Gastroesophageal sphincter (tissue), 3 donors: ENCODE measurements around the gene KIF17.

Source experiments
- EP300 ChIP-seq: sonication (generic); formaldehyde crosslinking; IDR thresholded peaks from one replicate; pipeline ENCODE4 v1.6.1; 2017; ENCODE audit warnings: antibody characterized with exemption, mild to moderate bottlenecking
- POLR2A ChIP-seq, 2 donors: fragments of 450-650 bp; IDR thresholded peaks; one replicate each; pipeline ENCODE4 v1.6.1; 2017; ENCODE audit warnings: antibody characterized with exemption in 2 of 2, mild to moderate bottlenecking in 2 of 2, moderate library complexity in 1 of 2
- POLR2AphosphoS5 ChIP-seq: sonication (generic); formaldehyde crosslinking; IDR thresholded peaks from one replicate; pipeline ENCODE4 v1.6.1; 2017; ENCODE audit warnings: antibody characterized with exemption
- TF ChIP-seq, protein P1 (sequence below), 4 experiments: fragments of 200-600 bp in 2 of 4; fragments of 450-650 bp in 2 of 4; sonication (generic) in 1 of 4; IDR thresholded peaks; one replicate each; pipeline ENCODE4 v1.5.1; 2017 to 2019; ENCODE audit warnings: antibody characterized with exemption in 4 of 4, mild to moderate bottlenecking in 2 of 4, moderate library complexity in 2 of 4

DNA sequence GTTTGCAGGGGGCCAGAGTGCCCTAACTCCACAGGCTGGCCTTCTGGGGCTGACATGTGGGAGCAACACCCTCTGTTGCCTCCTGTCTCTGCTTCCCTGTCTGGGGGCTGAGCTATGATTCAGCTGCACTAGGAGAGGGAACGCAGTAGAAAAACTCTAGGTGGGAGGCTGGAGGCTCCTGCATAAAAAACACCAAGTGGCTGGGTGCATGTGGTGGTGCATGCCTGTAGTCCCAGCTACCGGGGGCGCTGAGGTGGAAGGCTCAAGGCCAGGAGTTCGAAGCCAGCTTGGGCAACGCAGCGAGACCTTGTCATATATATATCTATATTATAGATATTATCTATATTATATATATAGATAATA lies 5.6 kb downstream of the KIF17 start:
- TF ChIP-seq, protein P1, sequence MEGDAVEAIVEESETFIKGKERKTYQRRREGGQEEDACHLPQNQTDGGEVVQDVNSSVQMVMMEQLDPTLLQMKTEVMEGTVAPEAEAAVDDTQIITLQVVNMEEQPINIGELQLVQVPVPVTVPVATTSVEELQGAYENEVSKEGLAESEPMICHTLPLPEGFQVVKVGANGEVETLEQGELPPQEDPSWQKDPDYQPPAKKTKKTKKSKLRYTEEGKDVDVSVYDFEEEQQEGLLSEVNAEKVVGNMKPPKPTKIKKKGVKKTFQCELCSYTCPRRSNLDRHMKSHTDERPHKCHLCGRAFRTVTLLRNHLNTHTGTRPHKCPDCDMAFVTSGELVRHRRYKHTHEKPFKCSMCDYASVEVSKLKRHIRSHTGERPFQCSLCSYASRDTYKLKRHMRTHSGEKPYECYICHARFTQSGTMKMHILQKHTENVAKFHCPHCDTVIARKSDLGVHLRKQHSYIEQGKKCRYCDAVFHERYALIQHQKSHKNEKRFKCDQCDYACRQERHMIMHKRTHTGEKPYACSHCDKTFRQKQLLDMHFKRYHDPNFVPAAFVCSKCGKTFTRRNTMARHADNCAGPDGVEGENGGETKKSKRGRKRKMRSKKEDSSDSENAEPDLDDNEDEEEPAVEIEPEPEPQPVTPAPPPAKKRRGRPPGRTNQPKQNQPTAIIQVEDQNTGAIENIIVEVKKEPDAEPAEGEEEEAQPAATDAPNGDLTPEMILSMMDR (IDR thresholded peaks at IDR 0.05): no peak
- no peak for TF ChIP-seq POLR2AphosphoS5
- TF ChIP-seq EP300: no peak
- no peak for TF ChIP-seq POLR2A (IDR thresholded peaks at IDR 0.05)
